CD4-positive, alpha-beta T cell treated with Interleukin-21 for 1 hour (primary cell): ENCODE data around the gene FHL1.
"Not testable (repeated sequence)": the region's sequence is repeated elsewhere in the genome, so short reads cannot be mapped to it uniquely, and the experiment has no call there.

Experiments
- DNase-seq: peaks from one replicate; pipeline ENCODE4 v3.0.0-alpha.2; 2020

The FHL1 gene

GRCh38 chrX:136147976-136148375 is 643 bp downstream of the FHL1 start:
- DNase-seq = no peak

GRCh38 chrX:136148391-136148790 is 1.1 kb downstream of the FHL1 start:
- DNase-seq = no peak

GRCh38 chrX:136154998-136155397 is 7.7 kb downstream of the FHL1 start:
- no peak for DNase-seq

GRCh38 chrX:136156560-136157117 is 9.3 kb downstream of the FHL1 start:
- DNase-seq = no peak

GRCh38 chrX:136157187-136157586 is 9.9 kb downstream of the FHL1 start:
- no peak for DNase-seq

GRCh38 chrX:136158685-136159084 is 11.4 kb downstream of the FHL1 start:
- DNase-seq = no peak

GRCh38 chrX:136159611-136160025 is 12.3 kb downstream of the FHL1 start:
- no peak for DNase-seq

- DNase-seq = peak; percentile 45
Measured at GRCh38 chrX:136162827-136163570, 15.7 kb downstream of the FHL1 start.

- DNase-seq = no peak
Measured at GRCh38 chrX:136163689-136164088, 16.4 kb downstream of the FHL1 start.

GRCh38 chrX:136165406-136165805 is 18.1 kb downstream of the FHL1 start:
- no peak for DNase-seq

GRCh38 chrX:136166221-136166855 is 19.0 kb downstream of the FHL1 start:
- no peak for DNase-seq

- not testable (repeated sequence) for DNase-seq
Measured at GRCh38 chrX:136167989-136168388, 20.7 kb downstream of the FHL1 start.

- no peak for DNase-seq
Measured at GRCh38 chrX:136168929-136169735, 21.8 kb downstream of the FHL1 start.

- no peak for DNase-seq
Measured at GRCh38 chrX:136170139-136170800, 22.9 kb downstream of the FHL1 start.

GRCh38 chrX:136171420-136171819 is 24.1 kb downstream of the FHL1 start:
- DNase-seq = no peak

- DNase-seq = no peak
Measured at GRCh38 chrX:136176399-136176825, 29.1 kb downstream of the FHL1 start.

GRCh38 chrX:136179133-136179532 is 31.8 kb downstream of the FHL1 start:
- no peak for DNase-seq

- DNase-seq = no peak
Measured at GRCh38 chrX:136182414-136182813, 35.1 kb downstream of the FHL1 start.

GRCh38 chrX:136183172-136183571 is 35.8 kb downstream of the FHL1 start:
- DNase-seq = no peak

GRCh38 chrX:136183917-136184316 is 36.6 kb downstream of the FHL1 start:
- DNase-seq = no peak

- DNase-seq = no peak
Measured at GRCh38 chrX:136185401-136186022, 38.2 kb downstream of the FHL1 start.

- no peak for DNase-seq
Measured at GRCh38 chrX:136186023-136186413, 38.7 kb downstream of the FHL1 start.
